Fibroblast of peridontal ligament (primary cell): Measurements from ENCODE around the gene KLHDC3.
A peak's percentile ranks its signal among the peaks of the same experiment; 100 is the strongest.
"Not testable (repeated sequence)": the region's sequence is repeated elsewhere in the genome, so short reads cannot be mapped to it uniquely, and the experiment has no call there.

ENCODE experiments used
- DNase-seq: peaks from one replicate; pipeline ENCODE4 v3.0.0-alpha.2; 2010; ENCODE audit errors: extremely low read depth

KLHDC3 gene

GRCh38 chr6:42988486-42989020 is 25.5 kb upstream of the KLHDC3 start:
- DNase-seq, result peak; percentile 76

- DNase-seq, result no peak
Observed at GRCh38 chr6:42989923-42990322, 24.1 kb upstream of the KLHDC3 start.

- DNase-seq, result no peak
Observed at GRCh38 chr6:42993445-42993844, 20.6 kb upstream of the KLHDC3 start.

DNA sequence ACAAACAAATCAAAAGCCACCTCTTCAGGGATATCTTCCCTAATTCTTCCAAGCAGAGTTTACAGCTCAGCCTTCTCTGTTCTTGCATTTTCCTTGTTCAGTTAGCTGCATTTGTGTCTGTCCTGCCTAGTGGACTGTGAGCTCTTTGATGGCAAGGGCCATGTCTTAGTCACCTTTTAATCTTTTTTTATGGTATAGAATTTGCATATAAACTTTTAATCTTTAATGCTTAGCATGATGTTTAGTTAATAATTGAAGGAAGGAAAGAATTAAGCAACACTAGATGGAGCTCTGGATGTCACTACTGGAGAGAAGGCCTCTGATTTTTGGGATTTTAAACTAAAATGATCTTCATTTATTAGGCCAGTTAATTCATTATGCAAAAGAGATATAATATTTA is 17.5 kb upstream of the KLHDC3 start:
- DNase-seq, result no peak

DNA sequence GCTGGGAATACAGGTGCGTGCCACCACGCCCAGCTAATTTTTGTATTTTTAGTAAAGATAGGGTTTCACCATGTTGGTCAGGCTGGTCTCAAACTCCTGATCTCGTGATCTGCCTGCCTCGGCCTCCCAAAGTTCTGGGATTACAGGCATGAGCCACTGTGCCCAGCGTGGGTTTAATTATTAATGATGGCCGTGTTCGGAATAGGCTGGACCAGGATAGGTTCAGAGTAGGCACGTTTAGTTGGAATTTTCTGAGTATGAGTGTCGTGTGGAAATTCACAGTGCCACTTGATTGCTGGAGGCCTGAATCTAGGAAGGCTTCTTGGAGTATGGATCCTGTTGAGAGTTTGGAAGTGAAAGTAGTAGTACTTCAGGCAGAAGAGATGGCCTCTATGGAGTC is 15.8 kb upstream of the KLHDC3 start:
- not testable (repeated sequence) for DNase-seq

- no peak for DNase-seq
Observed at GRCh38 chr6:43001843-43002242, 12.2 kb upstream of the KLHDC3 start.

GRCh38 chr6:43005844-43006243 is 8.2 kb upstream of the KLHDC3 start:
- no peak for DNase-seq

- DNase-seq, result no peak
Observed at GRCh38 chr6:43006251-43006650, 7.8 kb upstream of the KLHDC3 start.

DNA sequence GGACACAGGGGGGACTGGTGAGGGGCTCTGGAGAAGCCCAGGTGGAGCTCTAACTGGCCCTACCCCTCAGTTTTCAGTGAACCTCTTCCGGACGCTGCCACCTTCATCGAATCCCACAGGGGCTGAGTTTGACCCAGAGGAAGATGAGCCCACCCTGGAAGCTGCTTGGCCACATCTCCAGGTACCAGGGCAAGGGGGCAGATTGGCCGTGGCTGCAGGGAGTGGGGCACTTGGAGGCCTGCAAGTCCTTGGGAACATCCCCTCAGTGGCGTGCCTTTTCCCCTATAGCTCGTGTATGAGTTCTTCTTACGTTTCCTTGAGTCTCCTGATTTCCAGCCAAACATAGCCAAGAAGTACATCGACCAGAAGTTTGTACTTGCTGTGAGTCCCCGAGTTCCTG is 6.9 kb upstream of the KLHDC3 start:
- DNase-seq, result no peak

DNA sequence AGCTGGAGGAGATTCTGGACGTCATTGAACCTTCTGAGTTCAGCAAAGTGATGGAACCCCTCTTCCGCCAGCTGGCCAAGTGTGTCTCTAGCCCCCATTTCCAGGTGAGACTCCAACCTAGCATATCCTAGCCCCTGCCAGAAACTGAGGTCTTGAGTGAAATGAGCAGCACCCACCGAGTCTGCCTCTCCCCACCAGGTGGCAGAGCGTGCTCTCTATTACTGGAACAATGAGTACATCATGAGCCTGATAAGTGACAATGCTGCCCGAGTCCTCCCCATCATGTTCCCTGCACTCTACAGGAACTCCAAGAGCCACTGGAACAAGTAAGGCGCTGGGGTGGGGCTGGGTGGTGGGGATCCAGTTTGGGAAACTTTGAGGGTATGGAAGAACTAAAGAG is 4.9 kb upstream of the KLHDC3 start:
- DNase-seq, result peak; percentile 26

- no peak for DNase-seq
Observed at GRCh38 chr6:43011207-43011606, 2.8 kb upstream of the KLHDC3 start.

DNA sequence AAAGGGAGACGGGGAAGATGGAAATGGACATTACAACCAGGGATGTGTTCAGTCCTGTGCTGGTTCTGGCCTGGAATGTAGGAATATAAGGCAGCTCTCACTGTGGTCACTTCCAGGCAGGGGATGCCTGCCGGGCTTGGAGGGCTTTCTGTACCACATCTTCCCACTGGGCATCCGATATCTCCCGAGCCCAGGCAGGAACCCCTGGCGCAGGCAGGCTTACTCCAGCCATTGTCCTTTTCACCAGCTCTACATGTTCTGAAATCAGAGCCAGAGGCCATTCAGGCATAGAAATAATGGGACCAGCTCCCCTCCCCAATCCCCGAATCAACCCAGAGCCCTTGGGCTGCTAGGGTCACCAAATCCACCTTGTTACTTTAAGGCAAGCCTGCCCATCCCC is 1.7 kb upstream of the KLHDC3 start:
- no peak for DNase-seq

- peak; percentile 41 for DNase-seq
Observed at GRCh38 chr6:43013097-43013842, 779 bp upstream of the KLHDC3 start.

DNA sequence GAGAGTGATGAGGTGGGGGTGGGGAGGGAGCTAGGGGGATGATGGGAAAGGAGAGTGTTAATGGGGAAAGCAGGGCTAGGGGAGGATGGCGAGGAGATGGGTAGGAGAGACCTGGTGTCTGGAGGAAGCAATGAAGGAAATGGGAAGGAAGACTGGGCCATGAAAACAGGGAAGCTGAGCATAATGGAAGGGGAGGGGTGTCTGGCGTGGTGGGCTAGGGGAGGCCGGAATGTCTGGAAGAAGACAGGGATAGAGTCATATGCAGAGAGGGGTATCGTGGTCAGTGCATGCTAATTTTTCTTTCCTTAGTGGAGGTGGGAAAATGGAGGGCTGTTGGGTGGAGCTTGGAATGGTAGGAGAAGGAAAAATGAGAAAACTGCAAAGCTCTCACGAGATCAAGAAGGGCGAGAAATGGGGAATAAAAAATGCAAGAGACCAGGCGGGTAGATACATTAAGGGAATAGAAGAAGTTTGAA is 423 bp downstream of the KLHDC3 start:
- DNase-seq, result peak; percentile 64

DNA sequence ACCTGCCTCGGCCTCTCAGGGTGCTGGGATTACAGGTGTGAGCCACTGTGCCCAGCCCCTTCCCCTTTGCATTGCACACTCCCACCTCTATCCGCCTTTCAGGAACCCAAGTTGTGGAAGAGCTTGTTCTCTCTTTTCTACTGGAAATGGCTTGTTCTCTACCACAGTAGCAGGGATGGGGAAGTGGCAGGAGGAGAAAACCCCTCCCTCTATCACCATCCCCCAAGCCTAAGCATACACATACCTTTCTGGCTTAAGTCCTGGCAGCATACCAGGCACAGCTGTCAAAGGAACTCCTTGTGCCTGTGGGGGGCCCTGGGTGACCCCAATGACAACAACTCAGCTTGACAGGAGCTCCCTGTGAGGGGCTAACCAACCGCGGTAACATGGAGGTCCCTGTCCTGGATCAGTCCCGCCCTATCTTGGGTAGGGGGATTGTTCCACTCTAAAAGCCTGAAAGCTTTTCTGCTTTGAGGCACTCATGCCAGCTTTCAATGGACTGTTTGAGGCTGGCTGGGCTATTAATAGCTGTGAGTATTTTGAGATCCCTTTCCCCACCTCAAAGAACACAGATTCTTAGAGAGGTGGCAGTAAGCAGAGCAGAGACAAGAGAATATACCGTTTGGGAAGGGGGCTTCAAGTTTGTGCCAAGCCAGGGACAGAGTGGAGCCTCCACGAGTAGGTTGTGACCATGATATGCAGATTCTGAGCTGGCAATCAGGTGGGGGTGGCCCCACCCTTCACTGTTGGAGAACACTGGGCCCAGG is 2.3 kb downstream of the KLHDC3 start:
- DNase-seq, result no peak

DNA sequence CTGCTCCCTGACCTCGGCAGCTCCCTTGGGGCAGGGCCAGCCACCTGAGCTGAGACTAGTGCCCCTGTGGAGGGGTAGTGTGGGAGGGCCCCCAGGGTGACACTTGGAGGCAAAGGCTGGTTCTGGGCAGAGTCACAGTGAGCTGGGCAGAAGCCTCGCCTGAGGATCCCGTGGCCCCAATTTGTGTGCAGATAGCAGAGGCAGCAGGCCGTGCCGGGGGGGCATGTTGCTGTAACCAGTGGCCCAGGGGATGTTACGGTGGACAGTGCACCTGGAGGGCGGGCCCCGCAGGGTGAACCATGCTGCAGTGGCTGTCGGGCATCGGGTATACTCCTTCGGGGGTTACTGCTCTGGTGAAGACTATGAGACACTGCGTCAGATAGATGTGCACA is 2.9 kb downstream of the KLHDC3 start:
- DNase-seq, result no peak

- no peak for DNase-seq
Observed at GRCh38 chr6:43019152-43019551, 5.1 kb downstream of the KLHDC3 start.

DNA sequence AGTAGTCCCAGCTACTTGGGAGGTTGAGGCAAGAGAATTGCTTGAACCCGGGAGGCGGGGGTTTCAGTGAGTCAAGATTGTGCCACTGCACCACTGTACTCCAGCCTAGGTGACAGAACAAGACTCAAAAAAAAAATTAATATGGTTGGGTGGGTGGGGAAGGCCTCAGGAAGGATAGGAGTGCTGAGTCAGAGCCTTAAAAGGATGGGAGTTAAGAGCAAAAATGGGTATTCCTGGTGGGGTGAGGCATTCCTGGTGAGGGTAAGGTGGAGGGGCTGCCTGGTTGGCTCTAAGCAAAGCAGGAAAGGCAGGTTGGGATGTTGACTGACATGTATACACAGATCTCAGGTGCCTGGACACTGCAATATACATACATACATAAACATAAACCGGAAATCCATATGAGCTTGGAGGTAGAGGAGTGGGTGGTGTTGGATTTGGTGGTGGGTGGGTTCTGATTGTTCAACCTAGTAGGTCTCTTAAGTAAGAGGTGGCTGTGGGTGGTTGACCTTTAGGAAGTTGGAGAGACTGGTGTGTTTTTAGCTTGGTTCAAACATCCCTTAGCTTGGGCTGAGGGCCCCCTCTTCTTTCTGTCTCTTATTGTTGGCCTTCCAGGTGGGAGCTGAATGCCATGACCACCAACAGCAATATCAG is 6.1 kb downstream of the KLHDC3 start:
- DNase-seq, result no peak

GRCh38 chr6:43020847-43021246 is 6.8 kb downstream of the KLHDC3 start:
- DNase-seq, result no peak

- peak; percentile 53 for DNase-seq
Observed at GRCh38 chr6:43021270-43022047, 7.4 kb downstream of the KLHDC3 start, which contains the start of gene RRP36. Gene RRP36 (plus strand): TSS chr6:43021623. CDS start chr6:43021655, 32 bp downstream.

DNA sequence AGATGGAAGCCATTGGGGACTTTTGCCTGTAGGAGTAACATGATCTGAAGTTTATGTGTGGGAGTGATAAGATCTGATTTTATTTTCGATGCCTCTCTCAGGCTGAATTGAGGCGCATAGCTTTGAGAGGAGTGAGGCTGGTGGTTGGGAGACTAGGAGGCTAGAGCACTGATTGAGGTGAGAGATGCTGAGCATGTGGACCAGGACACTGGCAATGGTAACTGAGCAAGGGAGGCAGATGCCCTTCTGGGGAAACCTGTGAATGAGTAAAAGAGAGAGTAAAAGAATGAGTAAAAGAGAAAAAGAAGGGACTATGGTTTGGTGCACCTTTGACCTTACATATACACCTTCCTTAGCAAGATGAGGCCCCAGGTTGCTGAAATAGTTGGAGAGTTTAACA is 10.4 kb downstream of the KLHDC3 start:
- DNase-seq, result no peak

GRCh38 chr6:43026365-43026764 is 12.3 kb downstream of the KLHDC3 start:
- no peak for DNase-seq
